GM12873 (cell line): ENCODE results near the gene FN3K.

Experiments
- TF ChIP-seq, protein P1 (sequence below): IDR thresholded peaks from 2 replicates; pipeline ENCODE4 v1.5.1; 2012; ENCODE audit warnings: low read depth, mild to moderate bottlenecking, moderate library complexity, low read length, control low read depth; ENCODE audit not compliant: insufficient read depth; ENCODE audit errors: missing control alignments

FN3K gene

DNA sequence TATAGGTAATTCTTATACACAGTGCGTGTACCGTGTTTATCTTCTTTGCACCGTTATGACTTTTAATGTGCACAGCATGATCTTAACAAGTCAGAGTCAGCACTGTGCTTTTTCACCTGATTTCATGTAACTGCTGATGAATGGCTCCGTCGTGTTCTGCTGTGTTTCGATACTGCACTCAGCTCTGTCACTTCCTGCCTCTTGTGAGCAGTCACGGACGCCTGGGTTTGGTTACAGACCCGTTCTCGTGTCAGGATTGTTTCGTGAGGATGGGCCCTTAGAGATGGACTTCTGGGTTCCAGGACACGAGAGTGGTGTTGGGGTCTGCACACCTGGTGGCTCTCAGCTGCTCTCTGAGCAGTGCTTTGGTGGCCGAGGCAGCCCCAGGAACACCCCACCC, 41.0 kb downstream of the FN3K start:
- TF ChIP-seq, protein P1, sequence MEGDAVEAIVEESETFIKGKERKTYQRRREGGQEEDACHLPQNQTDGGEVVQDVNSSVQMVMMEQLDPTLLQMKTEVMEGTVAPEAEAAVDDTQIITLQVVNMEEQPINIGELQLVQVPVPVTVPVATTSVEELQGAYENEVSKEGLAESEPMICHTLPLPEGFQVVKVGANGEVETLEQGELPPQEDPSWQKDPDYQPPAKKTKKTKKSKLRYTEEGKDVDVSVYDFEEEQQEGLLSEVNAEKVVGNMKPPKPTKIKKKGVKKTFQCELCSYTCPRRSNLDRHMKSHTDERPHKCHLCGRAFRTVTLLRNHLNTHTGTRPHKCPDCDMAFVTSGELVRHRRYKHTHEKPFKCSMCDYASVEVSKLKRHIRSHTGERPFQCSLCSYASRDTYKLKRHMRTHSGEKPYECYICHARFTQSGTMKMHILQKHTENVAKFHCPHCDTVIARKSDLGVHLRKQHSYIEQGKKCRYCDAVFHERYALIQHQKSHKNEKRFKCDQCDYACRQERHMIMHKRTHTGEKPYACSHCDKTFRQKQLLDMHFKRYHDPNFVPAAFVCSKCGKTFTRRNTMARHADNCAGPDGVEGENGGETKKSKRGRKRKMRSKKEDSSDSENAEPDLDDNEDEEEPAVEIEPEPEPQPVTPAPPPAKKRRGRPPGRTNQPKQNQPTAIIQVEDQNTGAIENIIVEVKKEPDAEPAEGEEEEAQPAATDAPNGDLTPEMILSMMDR = no peak

DNA sequence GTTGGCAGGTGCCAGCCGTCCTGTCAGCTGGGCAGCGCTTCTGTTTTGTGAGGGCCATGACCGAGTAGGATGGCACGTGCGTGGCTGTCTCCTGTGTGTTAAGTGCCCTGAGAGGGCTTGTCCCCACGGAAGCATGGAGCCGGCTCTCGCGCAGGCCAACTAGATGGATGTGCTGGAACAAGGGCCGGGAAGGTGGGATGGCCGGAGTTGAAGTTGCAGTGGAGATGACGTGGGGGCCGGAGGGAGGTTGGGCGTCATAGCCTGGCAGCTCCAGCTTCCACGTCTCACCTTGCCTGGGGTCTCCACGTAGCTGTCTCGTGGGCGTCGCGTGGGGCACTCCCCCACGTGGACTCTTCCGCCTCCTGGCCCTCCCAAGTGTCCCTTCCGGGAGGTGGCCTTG, 44.1 kb downstream of the FN3K start:
- TF ChIP-seq, protein P1 = no peak

DNA sequence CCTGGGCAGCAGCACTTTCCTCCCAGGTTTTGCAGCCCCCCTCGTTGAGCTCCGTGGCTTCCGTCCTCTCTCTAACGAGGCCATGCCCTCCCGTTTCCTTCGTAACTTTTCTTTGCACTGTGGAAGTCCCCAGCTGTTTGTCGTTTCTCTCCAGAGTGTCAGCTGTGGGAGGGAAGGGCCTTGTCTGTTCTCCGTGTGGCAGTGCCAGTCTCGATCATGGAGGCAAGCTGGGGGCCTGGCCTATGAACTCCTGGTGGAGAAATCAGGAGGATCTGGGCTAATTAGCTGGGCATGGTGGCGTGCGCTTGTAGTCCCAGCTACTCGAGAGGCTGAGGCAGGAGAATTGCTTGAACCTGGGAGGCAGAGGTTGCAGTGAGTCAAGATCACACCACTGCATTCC, 44.8 kb downstream of the FN3K start:
- TF ChIP-seq, protein P1 = no peak

DNA sequence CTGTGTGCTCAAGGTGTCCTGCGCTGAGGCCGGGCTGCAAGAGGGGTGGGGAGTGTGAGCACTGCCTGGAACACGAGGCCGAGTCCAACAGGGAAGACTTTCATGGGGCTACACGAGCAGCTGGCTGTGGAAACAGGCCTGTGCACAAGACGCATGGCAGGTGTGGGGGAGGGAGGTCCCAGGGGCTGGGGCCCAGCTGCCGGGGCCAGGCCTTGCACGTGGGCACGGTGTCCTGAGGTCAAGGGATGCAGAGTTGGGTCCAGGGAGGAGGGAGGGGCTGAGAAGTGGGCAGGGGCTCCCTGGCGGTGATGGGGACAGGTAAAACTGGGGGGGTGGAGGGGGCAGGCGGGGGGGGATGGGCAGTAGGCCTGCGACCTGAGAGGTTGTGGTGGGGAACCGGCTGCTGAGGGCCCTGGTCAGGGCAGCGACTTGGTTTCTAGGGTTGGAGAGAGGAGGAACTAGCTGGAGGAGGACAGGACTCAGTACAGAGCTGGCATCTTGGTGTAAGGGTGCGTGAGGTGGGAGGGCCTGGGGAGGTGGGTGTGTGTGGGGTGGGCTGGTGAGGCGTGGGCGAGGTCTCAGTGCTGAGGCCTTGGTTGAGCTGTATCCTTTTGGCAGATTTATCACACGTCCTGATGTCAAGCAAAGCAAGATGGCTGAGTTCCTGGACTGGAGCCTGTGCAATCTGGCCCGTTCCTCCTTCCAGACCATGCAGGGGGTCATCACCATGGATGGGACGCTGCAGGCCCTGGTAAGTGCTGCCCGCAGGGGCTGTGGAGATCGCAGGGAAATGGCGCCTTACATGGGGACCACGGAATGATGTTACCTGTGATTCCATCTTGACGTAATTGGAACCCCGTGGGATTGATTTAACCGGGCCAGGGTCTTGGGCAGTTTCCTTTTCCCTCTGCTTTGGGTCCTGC, 45.8 kb downstream of the FN3K start:
- TF ChIP-seq, protein P1 = no peak

- TF ChIP-seq, protein P1 = peak; percentile 99
Measured at GRCh38 chr17:82781894-82782274, 46.5 kb downstream of the FN3K start.

DNA sequence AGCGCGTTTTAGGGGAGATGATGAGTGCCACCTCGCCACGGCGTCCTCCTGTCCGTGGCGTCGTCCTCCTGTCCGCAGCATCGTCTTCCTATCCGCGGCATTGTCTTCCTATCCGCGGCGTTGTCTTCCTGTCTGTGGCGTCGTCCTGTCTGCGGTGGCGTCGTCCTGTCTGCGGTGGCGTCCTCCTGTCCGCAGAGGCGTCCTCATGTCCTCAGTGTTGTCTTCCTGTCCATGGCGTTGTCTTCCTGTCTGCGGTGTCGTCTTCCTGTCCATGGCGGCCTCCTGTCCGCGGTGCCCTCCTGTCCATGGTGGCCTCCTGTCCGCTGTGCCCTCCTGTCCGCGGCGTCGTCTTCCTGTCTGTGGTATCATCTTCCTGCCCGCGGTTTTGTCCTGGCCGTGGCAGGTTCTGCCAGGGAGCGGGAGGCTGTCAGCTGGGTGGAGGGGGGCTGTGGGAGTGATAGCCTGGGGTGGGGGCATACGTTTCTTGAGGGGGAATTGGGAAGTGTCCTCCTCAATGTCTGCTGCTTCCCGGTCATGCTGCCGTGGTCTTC, 47.3 kb downstream of the FN3K start:
- TF ChIP-seq, protein P1 = no peak

- TF ChIP-seq, protein P1 = no peak
Measured at GRCh38 chr17:82783498-82783897, 48.1 kb downstream of the FN3K start.
